Upper lobe of left lung (tissue), 6 donors: ENCODE results near the gene CR1L. TPM values are rescaled to one million over a fixed set of nuclear protein-coding genes. Genes with fewer than 3 reads are reported as not detected.
A peak's percentile ranks its signal among the peaks of the same experiment; 100 is the strongest.
"Not testable (repeated sequence)": the region's sequence is repeated elsewhere in the genome, so short reads cannot be mapped to it uniquely, and the experiment has no call there.

Experiments
- ATAC-seq, 2 donors: fragments of 200-7000 bp; cut with Tn5 transposase; one replicate each; pipeline ENCODE4 v1.9.1; 2022; ENCODE audit warnings: mild to moderate bottlenecking in 2 of 2, moderate library complexity in 2 of 2; ENCODE audit not compliant: low FRiP score in 2 of 2
- DNase-seq, 2 donors: peaks; one replicate each; pipeline ENCODE4 v3.0.0-alpha.2; 2019 to 2020
- H3K27ac ChIP-seq, 4 donors: fragments of 200-600 bp; sonication (generic); one replicate each; pipeline ENCODE4 v1.5.1; 2016 to 2019
- H3K27me3 ChIP-seq, 4 donors: fragments of 200-600 bp; sonication (generic); one replicate each; pipeline ENCODE4 v1.5.1; 2017 to 2019
- H3K36me3 ChIP-seq, 4 donors: fragments of 200-600 bp; sonication (generic); one replicate each; pipeline ENCODE4 v1.5.1; 2016 to 2019
- H3K4me1 ChIP-seq, 4 donors: fragments of 200-600 bp; sonication (generic); one replicate each; pipeline ENCODE4 v1.5.1; 2018 to 2019
- H3K4me3 ChIP-seq, 4 donors: fragments of 200-600 bp; sonication (generic); one replicate each; pipeline ENCODE4 v1.5.1; 2017 to 2019; ENCODE audit warnings: mild to moderate bottlenecking in 2 of 4, moderate library complexity in 1 of 4
- H3K9me3 ChIP-seq, 4 donors: fragments of 200-600 bp; sonication (generic); one replicate each; pipeline ENCODE4 v1.5.1; 2018 to 2019
- CTCF ChIP-seq, 6 experiments: fragments of 450-650 bp in 4 of 6; fragments of 200-600 bp in 2 of 6; sonication (generic) in 2 of 6; IDR thresholded peaks; one replicate each; pipeline ENCODE4 v1.5.1; 2016 to 2019; ENCODE audit warnings: antibody characterized with exemption in 6 of 6
- EP300 ChIP-seq, 4 donors: sonication (generic); formaldehyde crosslinking; IDR thresholded peaks; one replicate each; pipeline ENCODE4 v1.5.1; 2017; ENCODE audit warnings: antibody characterized with exemption in 4 of 4, control low read depth in 2 of 4
- POLR2A ChIP-seq, 4 donors: fragments of 450-650 bp; IDR thresholded peaks; one replicate each; pipeline ENCODE4 v1.5.1; 2016 to 2017; ENCODE audit warnings: antibody characterized with exemption in 4 of 4, mild to moderate bottlenecking in 2 of 4
- POLR2AphosphoS5 ChIP-seq, 2 donors: sonication (generic); formaldehyde crosslinking; IDR thresholded peaks; one replicate each; pipeline ENCODE4 v1.5.1; 2017; ENCODE audit warnings: antibody characterized with exemption in 2 of 2
- WGBS, 2 donors: methylation state at CpG; one replicate each; pipeline ENCODE4 v1.1.5; 2017 to 2018; 5-methylcytosine and 5-hydroxymethylcytosine counted together
- total RNA-seq, 6 donors: library from RNA; depleted of rRNA in 4 of 6; stranded (reverse); fragments of >200 nt in 4 of 6; gene quantifications; one replicate each; pipeline versions ENCODE4 v1.1.0 to v1.2.1, GENCODE V29; 2016 to 2021
- donor health status: DM: no; HTN: no; CAD: no; lungs with moderate emphysema.
- donor health status: DM: no; HTN: yes; CAD: no; lungs with severe emphysema.

Gene CR1L
- total RNA-seq, 6 donors from 2014 or later: 0.30 to 1.0 TPM; not detected in 4

DNA sequence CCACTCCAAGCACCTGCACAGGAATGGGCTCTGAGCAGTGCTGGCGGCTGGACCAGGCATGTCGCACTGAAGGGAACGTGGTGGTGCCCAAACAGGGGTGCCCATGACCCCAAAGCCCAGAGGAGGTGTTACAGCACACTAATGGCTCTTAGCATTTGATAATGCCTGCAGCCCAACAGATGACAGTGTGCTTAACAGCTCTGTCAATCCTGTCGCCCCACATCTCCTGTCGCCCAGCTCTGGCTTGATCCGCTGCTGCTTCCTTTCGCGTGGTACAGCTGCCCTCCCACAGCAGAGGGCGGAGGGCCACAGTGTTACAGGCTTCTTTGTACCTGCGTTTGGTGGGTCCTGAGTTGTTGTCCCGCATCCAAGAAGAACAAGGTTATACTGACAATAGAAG is 32.2 kb upstream of the CR1L start:
- DNase-seq (peak in 1 of 2 donors; percentile 19), ATAC-seq (no peak)
- TF ChIP-seq POLR2A (IDR thresholded peaks at IDR 0.05) (no peak), EP300 (IDR thresholded peaks at IDR 0.05) (no peak), CTCF (IDR thresholded peaks at IDR 0.05) (no peak), POLR2AphosphoS5 (IDR thresholded peaks at IDR 0.05) (no peak)
- Histone ChIP-seq H3K36me3 (peaks cover 0 to 2% (median 0%) of the 10 kb centered on the region in 4 donors), H3K4me1 (no peaks in the 10 kb centered on the region), H3K27me3 (no peaks in the 10 kb centered on the region), H3K27ac (no peak overlapping the region), H3K9me3 (no peaks in the 10 kb centered on the region), H3K4me3 (no peak overlapping the region)
- 84 to 87% methylated on average over 11 of the region's 11 CpGs for WGBS, 2 donors

DNA sequence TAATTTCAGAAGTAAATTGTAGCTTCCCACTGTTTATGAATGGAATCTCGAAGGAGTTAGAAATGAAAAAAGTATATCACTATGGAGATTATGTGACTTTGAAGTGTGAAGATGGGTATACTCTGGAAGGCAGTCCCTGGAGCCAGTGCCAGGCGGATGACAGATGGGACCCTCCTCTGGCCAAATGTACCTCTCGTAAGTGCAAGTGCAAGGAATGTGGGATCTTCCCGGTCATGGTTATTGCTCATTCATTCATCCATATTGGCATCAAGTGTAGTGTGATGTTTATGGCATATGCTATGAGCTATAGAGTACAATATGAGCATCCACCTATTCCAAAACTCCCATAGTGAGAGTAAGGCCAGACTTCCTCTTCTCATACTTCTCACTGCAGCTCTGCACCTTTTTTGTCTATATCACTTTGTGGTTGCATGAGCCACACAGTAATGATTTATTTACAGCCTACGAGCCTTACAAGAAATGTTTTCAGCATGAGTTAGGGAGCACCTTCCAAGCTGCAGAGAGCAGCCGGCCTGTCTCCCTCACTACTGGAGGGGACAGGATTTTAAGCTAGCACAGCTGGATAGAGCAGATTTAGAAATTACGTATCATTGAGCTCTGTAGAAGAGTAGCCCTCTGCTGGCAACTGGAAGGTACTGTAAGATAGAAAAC is 24.9 kb upstream of the CR1L start:
- Histone ChIP-seq H3K4me3 (no peak overlapping the region), H3K27me3 (no peaks in the 10 kb centered on the region), H3K27ac (no peak overlapping the region), H3K36me3 (no peaks in the 10 kb centered on the region), H3K4me1 (no peaks in the 10 kb centered on the region), H3K9me3 (no peaks in the 10 kb centered on the region)
- 48 to 49% methylated on average over 7 of the region's 7 CpGs for WGBS, 2 donors
- no peak for DNase-seq
- ATAC-seq: peak; percentile 82 to 92
- TF ChIP-seq EP300 (IDR thresholded peaks at IDR 0.05): no peak
- TF ChIP-seq POLR2AphosphoS5 (IDR thresholded peaks at IDR 0.05): no peak
- no peak for TF ChIP-seq POLR2A (IDR thresholded peaks at IDR 0.05)
- peak; percentile 39 to 65 (median 52) for TF ChIP-seq CTCF (IDR thresholded peaks at IDR 0.05)

GRCh38 chr1:207620543-207620893 is 24.4 kb upstream of the CR1L start:
- H3K27ac ChIP-seq: no peak overlapping the region
- no peaks in the 10 kb centered on the region for H3K27me3 ChIP-seq
- no peaks in the 10 kb centered on the region for H3K4me1 ChIP-seq
- ATAC-seq: no peak
- no peak overlapping the region for H3K4me3 ChIP-seq
- no peak for DNase-seq
- no peak for TF ChIP-seq POLR2A (IDR thresholded peaks at IDR 0.05)
- TF ChIP-seq CTCF (IDR thresholded peaks at IDR 0.05): peak in 2 of 6 experiments; percentile 0 to 5
- no peaks in the 10 kb centered on the region for H3K9me3 ChIP-seq
- 92 to 95% methylated on average over 2 of the region's 2 CpGs for WGBS, 2 donors
- no peaks in the 10 kb centered on the region for H3K36me3 ChIP-seq

GRCh38 chr1:207625504-207626071 is 19.3 kb upstream of the CR1L start:
- not testable (repeated sequence) for H3K27ac ChIP-seq, H3K9me3 ChIP-seq, DNase-seq, H3K4me1 ChIP-seq, ATAC-seq, H3K4me3 ChIP-seq, H3K27me3 ChIP-seq, H3K36me3 ChIP-seq
- 73 to 87% methylated on average over 1 of the region's 1 CpG for WGBS, 2 donors

DNA sequence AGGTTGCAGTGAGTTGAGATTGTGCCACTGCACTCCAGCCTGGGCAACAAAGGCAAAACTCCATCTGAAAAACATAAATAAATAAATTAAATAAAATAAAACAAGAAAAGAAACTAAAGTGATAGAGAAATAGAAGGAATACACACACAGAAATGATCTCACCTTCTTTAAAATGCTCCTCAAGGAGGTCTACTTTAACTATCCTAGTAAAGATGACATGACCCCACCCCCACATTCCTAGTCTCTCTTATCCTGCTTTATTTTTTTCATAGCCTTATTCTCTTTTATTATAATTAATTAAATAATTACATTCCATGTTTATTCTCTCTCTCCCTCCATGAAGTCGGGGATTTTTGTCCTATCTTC is 18.0 kb upstream of the CR1L start:
- no peaks in the 10 kb centered on the region for H3K36me3 ChIP-seq
- no peaks in the 10 kb centered on the region for H3K27me3 ChIP-seq
- H3K9me3 ChIP-seq: no peaks in the 10 kb centered on the region
- DNase-seq (no peak), ATAC-seq (no peak)
- 69 to 78% methylated on average over 1 of the region's 1 CpG for WGBS, 2 donors
- H3K27ac ChIP-seq: no peak overlapping the region
- H3K4me3 ChIP-seq: no peak overlapping the region
- TF ChIP-seq POLR2AphosphoS5 (IDR thresholded peaks at IDR 0.05): no peak
- no peak for TF ChIP-seq EP300 (IDR thresholded peaks at IDR 0.05)
- no peak for TF ChIP-seq CTCF (IDR thresholded peaks at IDR 0.05)
- TF ChIP-seq POLR2A (IDR thresholded peaks at IDR 0.05): no peak
- H3K4me1 ChIP-seq: no peaks in the 10 kb centered on the region
